HepG2 (cell line): ENCODE results near the gene KCTD19. TPM values are rescaled to one million over a fixed set of nuclear protein-coding genes. Genes with fewer than 3 reads are reported as not detected.

ENCODE experiments used
- HNF1A ChIP-seq, 2 experiments: sonication (generic) in 1 of 2; formaldehyde crosslinking in 1 of 2; IDR thresholded peaks; 2 replicates each; pipeline versions ENCODE4 v1.4.0 to v1.6.1; 2016 to 2020; ENCODE audit warnings: borderline replicate concordance in 1 of 2, low read depth in 1 of 2, mild to moderate bottlenecking in 1 of 2, missing genetic modification reagents in 1 of 2
- ISX ChIP-seq: sonication (generic); formaldehyde crosslinking; conservative IDR thresholded peaks from 2 replicates; pipeline ENCODE4 v1.5.0; 2020; ENCODE audit warnings: missing genetic modification reagents
- MXI1 ChIP-seq: IDR thresholded peaks from 3 replicates; pipeline ENCODE4 v1.6.1; 2012; ENCODE audit warnings: low read depth, low read length, inconsistent platforms, borderline replicate concordance
- NFE2L2 ChIP-seq: fragments of 150-350 bp; IDR thresholded peaks from 2 replicates; pipeline ENCODE4 v1.6.1; 2014; ENCODE audit warnings: low read length
- PAXIP1 ChIP-seq: sonication (generic); formaldehyde crosslinking; conservative IDR thresholded peaks from 2 replicates; pipeline ENCODE4 v1.4.0; 2020; ENCODE audit warnings: mild to moderate bottlenecking, missing genetic modification reagents, moderate library complexity
- PLSCR1 ChIP-seq: sonication (generic); formaldehyde crosslinking; IDR thresholded peaks from 2 replicates; pipeline ENCODE4 v1.5.0; 2020; ENCODE audit warnings: missing genetic modification reagents, mild to moderate bottlenecking, borderline replicate concordance
- THAP11 ChIP-seq: IDR thresholded peaks from 2 replicates; pipeline ENCODE4 v1.6.1; 2016; ENCODE audit warnings: missing biosample characterization, missing genetic modification reagents
- ZBTB46 ChIP-seq: sonication (generic); formaldehyde crosslinking; IDR thresholded peaks from 2 replicates; pipeline ENCODE4 v1.4.0; 2020; ENCODE audit warnings: mild to moderate bottlenecking, missing genetic modification reagents, borderline replicate concordance
- ZNF225 ChIP-seq: sonication (generic); formaldehyde crosslinking; IDR thresholded peaks from 2 replicates; pipeline ENCODE4 v1.4.0; 2020; ENCODE audit warnings: mild to moderate bottlenecking, missing genetic modification reagents
- ZNF275 ChIP-seq: sonication (generic); formaldehyde crosslinking; IDR thresholded peaks from 2 replicates; pipeline ENCODE4 v1.8.0; 2022; ENCODE audit warnings: missing genetic modification reagents, mild to moderate bottlenecking, inconsistent platforms, borderline replicate concordance
- ZNF326 ChIP-seq: sonication (generic); formaldehyde crosslinking; IDR thresholded peaks from 2 replicates; pipeline ENCODE4 v1.4.0; 2020; ENCODE audit warnings: missing genetic modification reagents, borderline replicate concordance
- ZNF75D ChIP-seq: sonication (generic); formaldehyde crosslinking; IDR thresholded peaks from 2 replicates; pipeline ENCODE4 v1.8.1; 2023; ENCODE audit warnings: missing genetic modification reagents, mild to moderate bottlenecking, borderline replicate concordance
- ZNF788 ChIP-seq: sonication (generic); formaldehyde crosslinking; IDR thresholded peaks from 2 replicates; pipeline ENCODE4 v1.5.0; 2020; ENCODE audit warnings: mild to moderate bottlenecking, missing genetic modification reagents, borderline replicate concordance
- ZNF83 ChIP-seq: sonication (generic); formaldehyde crosslinking; IDR thresholded peaks from 2 replicates; pipeline ENCODE4 v1.4.0; 2020; ENCODE audit warnings: missing genetic modification reagents, mild to moderate bottlenecking, borderline replicate concordance
- polyA plus RNA-seq, 8 experiments: library from polyadenylated mRNA; depleted of rRNA in 3 of 8; stranded (reverse) in 7 of 8; unstranded in 1 of 8; fragments of >200 nt; fragmentation: Illumina TruSeq in 4 of 8; extraction: Trizol in 4 of 8; gene quantifications; 2 replicates each; pipeline versions ENCODE4 v1.2.1 to v1.2.3, GENCODE V29; 2011 to 2016; ENCODE audit warnings: low read depth in 4 of 8, missing spikeins in 1 of 8, mixed read lengths in 1 of 8; ENCODE audit not compliant: insufficient read depth in 1 of 8
- total RNA-seq, 5 experiments: library from RNA; depleted of rRNA; stranded (reverse); fragments of >200 nt; fragmentation: Illumina TruSeq; extraction: Trizol; gene quantifications; 2 replicates each; pipeline ENCODE4 v1.2.3, GENCODE V29; 2016; ENCODE audit warnings: low read depth in 1 of 5

Gene KCTD19
- total and polyA plus RNA-seq, 2 of the 13 experiments (the other 11 are each of a cell fraction or from before 2014, with no cell fraction given): not detected

- TF ChIP-seq PAXIP1 (CRISPR knock-in tag) (peak; percentile 14; the same call in 1 of the 2 replicates), ZNF75D (CRISPR knock-in tag) (no peak), PLSCR1 (CRISPR knock-in tag) (no peak), MXI1 (peak; percentile 51; the same call in 1 of the 3 replicates), ZNF83 (CRISPR knock-in tag) (0 out of 2 replicates have a peak, but pooled peaks have one; percentile 9), THAP11 (CRISPR knock-in tag) (peak; percentile 45; the same call in 1 of the 2 replicates), NFE2L2 (no peak), ZNF275 (CRISPR knock-in tag) (no peak), ZBTB46 (CRISPR knock-in tag) (0 out of 2 replicates have a peak, but pooled peaks have one; percentile 14), HNF1A (IDR thresholded peaks at IDR 0.05; ENCODE audit: low read depth) (no peak), HNF1A (CRISPR knock-in tag; IDR thresholded peaks at IDR 0.05; ENCODE audit: borderline replicate concordance) (no peak; the same call in 1 of the 2 replicates), ZNF225 (CRISPR knock-in tag) (no peak; the same call in 1 of the 2 replicates), ISX (CRISPR knock-in tag) (no peak), ZNF788 (CRISPR knock-in tag) (peak; percentile 20; the same call in 1 of the 2 replicates), ZNF326 (CRISPR knock-in tag) (no peak)
Observed at GRCh38 chr16:67247192-67248072, 79.1 kb downstream of the KCTD19 start, which contains the start of gene FHOD1 (continued).
